Measurements from ENCODE around the gene ASTN2.
A peak's percentile ranks its signal among the peaks of the same experiment; 100 is the strongest.

ASTN2 gene

DNA sequence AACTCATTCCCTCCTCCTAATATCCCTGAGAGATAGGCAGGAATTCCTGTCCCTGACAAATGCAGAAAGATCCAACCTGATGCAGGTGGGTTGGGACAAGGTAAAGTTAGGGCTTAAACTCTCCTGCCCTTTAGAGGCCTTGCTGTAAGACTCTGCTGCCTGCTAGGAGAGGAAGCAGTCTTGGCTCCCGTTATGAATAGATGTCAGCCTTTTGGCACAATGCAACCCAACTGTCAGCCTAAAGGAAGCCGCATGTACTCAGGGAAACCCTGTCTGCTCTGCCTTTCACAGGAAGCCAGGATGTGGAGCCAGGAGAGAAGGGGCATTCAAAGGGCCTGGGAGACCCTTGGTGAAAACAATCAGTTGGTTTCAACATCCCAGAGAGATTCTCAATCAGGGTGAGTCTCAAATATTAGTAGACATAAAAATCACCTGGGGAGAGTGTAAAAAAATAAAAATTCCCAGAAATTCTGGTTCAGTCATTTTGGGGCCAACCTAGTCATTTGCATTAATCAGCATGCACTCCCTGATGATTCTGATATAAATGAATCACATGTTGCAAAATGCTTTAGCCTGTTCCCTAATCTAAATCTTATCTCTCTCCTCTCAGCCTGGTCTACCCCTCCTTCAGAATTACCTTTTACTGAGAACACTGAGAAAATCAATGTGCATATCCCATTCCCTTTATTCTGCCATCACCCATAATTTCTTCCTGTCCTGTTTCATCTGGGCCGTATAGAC, 864.0 kb downstream of the ASTN2 start:
- DNase-seq = peak in 1 of 2 donors; percentile 15

DNA sequence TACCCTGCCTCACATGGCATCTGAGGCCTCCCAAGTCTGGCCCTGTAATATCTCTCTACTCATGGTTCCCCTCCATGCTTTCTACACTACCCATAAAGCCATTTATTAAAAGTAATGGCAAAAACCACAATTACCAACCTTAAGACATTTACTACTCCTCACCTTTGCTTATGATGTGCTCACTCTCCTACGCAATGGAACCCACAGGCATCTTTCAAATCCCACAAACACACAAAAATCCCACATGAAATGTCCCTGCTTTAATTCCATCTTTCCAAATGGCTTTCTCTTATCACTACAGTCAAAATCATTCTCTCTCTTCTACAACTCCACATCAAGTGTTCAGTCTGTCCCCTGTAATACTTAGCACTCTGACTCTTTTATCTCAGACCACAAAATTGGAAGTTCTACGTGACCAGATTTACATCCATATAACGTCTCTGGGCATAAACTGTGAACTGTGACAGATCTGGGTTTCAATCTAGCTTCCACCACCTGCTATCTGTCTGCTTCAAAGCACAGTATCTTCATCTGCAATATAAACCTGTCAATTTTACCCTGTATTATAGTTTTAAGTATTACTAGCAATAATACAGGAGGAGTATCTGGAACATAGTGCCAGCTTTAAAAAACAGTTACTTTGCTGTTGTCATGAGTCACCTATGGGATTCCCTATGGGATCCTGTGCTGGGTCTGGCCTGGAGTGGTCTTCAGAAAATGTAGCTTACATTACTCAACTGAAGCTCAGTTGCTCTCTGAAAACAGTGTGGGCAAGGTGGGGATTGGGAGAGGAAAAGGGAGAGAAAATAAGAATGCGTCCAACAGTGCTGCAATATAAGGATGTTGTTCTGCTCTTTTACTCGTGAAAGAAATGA, 864.8 kb downstream of the ASTN2 start:
- DNase-seq = no peak

DNA sequence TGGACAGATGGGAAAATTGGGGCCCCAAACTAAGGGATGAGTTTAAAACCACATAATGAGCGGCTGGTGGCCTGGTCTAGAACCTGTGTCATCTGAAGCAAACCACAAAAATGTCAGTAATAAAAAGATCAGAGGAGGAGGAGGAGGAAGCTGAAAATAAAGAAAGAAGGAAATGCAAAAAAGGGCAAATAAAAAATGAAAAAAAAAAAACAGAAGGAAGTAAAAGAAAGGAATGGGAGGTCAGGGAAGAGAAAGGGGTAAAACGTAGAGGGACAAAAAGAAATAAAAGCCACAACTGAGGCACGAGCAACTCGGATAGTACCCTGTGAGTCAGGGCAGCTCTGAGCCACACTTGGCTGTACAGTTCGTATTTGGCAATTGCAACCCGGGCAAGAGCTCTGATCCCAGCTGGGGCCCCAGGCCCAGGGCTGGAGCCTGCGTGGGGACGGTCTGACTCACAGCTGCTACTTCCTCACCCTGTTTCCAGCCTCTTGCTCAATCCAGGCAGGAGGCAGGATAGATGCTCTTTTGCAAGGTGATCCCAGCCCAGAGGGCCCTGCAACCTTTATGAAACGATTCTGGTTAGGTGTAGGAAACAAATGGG, 865.7 kb downstream of the ASTN2 start:
- DNase-seq = peak; percentile 89 to 93

DNA sequence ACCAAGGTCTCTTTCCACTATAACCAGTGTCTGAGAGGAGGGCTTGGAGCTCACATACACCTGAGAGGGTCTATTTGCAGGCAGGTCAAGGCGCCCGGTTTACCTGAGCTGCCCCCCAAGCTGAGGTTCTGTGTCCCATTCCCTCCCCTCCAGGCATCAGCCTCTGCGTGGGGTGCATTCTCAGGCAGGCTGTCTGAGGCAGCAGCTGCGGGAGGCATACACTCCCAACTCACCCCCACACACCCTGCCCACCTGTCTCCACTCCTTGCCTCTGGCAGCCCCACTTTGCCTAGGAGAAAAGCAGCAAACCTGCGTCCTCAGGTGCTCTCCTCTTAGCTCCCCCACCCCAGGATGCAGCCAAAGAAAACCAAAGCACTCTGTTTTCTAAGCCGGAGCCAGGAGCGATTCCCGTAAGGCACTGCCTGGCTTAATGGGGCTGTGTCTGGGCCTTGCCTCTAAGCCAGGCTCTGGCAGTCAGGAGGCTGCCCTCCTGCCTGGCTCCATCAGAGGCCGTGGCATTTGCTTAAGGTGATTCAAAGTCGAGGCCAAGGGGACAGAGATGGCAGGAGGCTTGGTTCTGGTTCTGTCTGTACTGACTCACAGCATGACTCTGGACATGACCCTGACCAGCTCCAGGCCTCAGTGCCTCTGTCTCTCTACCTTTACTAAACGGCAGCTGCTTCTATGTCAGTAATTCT, 867.0 kb downstream of the ASTN2 start:
- DNase-seq = no peak

DNA sequence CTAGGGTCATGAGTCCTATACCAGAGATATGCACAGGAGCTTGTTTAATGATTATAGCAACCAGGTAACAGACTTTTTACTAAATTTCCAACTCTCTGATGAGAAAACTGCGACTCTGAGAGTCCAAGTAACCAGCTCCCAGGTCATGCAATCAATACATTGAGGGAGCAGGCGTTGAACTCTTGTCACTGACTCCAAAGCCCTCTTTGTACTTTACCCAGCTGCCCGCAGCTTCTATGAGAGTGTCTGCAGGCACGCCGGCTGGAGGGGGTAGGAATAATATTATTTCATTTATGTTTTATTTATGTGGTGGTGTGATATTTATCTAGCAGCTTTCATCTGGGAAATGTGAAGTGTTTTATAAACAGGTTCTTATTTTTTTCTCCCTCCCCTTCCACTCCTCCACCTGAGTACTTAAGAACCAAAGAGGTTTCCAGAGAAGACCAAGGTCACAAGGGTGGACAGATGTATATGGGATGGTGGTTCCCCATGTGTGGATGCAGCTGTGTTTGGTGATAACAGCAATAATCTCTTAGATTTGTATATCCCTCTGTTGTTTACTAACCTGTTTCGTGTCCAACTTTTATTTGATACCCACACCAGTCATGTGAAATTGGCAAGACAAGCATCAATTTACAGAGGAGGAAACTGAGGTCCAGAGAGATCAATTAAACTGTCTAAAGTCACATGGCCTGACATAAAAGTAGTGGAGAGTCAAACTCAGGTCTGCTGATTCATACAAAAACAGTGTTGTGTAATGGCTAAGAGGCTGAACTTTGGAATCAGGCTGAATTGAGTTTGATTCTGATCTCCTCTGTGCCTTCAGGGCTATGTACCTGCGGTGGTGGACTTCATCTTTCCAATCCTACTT, 867.9 kb downstream of the ASTN2 start:
- no peak for DNase-seq

DNA sequence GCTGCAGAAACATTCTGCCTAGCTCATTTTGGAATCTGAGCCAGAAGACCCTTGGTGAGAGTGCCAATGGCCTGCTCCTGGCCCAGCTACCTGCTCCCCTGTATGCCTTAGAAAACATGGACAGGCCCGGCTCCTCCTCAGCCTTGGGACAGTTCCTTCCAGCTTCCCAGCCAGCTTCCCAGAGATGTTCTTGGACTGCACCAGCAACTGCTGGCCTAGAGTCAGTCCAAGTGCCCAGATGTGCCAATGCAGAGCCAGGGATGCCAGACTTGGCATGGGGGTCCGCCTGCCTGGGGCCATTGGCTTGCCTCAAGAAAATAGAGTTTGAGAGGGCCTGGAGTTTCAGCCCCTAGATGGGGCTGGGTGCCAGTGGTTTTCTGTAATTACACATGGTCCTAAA, 870.0 kb downstream of the ASTN2 start:
- DNase-seq = no peak

DNA sequence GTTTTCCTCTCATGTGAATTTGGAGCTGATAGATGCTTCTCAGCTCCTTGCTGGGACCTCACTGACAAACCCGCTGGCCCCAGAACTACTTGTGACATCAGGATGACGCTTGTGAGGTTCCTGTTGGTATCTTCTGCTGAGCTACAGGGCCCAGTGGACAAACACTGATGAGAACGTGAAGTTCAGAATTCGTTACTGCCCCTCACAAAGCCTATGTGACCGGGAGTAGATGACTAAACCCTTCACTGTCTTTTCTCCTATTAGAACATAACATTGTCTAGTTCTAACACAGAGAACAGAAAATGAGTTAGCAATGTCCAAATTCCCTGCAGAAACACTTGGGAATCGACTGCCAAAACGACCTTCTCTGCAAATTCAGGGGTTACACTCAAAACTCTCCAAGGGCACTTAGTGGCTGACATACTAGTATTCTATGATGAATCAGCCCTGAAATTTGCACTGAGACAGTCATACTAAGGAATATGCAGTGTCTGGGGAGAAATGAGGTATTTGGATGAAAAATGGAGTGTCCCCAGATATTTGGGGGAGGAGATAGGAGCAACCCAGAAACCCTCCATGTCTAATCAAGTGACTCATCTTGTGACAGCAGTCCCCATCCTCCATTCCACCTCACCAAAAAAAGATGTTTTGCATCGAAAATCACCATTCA, 871.0 kb downstream of the ASTN2 start:
- DNase-seq = no peak

DNA sequence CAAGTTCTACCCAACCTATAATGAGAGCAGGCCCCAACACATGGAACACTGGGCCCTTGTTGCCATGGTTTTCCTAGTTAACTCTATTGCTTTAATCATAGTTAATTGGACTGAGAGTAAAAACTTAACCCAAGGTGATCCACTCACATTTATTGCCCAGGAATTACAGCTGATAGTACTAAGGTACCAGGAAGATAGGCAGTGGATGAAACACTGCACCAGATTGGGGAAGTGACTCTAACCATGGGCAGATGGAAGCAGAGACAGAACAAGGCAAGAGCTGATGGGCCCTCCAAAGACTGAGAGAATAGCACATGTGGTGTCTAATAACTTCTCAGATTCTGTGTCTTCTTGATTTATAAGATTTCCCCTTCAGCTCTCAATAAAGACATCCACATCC, 873.5 kb downstream of the ASTN2 start:
- DNase-seq = no peak

DNA sequence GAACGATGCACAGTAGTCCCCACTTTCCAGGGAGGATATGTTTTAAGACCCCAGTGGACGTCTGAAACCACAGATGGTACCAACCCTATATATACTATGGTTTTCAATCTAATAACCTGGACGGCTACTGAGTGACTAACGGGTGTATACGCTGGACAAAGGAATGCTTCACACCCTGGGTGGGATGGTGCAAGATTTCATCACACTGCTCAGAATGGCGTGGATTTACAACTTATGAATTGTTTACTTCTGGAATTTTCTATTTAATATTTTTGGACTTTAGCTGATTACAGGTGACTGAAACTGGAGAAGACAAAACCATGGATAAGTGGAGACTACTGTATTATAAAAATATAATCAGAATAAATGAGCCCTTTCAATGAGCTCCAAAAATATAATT, 875.3 kb downstream of the ASTN2 start:
- DNase-seq = no peak

DNA sequence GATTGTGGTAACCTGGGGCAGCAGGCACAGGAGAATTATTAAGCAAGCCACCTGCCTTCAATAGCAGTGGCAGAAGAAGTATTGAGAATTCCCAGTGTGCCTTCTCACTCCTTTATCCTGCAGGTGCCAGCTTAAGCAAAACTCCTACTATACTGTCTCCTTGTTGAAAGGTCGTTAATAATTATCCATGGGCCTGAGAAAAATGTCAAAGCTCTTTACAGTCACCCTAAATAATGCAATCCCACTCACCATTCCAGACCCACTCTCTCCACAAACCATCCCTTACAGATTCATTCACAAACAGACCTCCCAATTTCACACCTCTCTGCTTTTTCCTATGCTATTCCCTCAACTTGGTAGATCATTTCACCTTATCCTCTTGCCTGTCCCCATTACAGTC, 889.2 kb downstream of the ASTN2 start:
- no peak for DNase-seq

DNA sequence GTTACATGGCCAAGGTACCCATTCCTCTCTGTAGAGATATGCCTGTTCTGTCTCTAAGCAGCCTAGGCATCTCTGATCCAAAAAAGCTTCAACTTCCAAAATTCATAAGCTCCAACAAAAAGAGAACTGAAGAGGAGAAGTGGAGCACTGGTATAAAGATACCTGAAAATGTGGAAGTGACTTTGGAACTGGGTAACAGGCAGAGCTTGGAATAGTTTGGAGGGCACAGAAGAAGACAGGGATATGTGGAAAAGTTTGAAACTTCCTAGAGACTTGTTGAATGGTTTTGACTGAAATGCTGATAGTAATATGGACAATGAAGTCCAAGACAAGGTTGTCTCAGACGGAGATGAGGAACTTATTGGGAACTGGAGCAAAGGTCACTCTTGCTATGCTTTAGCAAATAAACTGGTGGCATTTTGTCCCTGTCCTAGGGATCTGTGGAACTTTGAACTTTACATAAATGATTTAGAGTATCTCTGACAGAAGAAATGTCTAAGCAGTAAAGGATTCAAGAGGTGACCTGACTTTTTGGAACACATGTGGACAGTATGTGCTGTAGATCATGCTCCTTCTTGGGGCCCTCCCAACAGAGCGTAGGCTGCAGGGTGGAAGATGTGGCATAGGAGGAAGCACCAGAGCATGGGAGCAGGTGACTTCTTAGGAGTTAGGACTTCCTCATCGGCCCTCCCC, 889.9 kb downstream of the ASTN2 start:
- DNase-seq = no peak

DNA sequence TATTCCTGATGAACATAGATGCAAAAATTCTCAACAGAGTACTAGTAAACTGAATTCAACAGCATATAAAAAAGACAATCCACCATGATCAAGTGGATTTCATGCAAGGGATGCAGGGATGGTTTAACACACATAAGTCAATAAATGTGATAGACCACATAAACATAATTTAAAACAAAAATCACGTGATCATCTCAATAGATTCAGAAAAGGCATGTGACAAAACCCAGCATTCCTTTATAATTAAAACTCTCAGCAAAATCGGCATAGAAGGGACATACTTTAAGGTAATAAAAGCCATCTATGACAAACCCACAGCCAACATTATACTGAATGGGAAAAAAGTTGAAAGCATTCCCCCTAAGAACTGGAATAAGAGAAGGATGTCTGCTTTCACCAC, 894.6 kb downstream of the ASTN2 start:
- DNase-seq = no peak

DNA sequence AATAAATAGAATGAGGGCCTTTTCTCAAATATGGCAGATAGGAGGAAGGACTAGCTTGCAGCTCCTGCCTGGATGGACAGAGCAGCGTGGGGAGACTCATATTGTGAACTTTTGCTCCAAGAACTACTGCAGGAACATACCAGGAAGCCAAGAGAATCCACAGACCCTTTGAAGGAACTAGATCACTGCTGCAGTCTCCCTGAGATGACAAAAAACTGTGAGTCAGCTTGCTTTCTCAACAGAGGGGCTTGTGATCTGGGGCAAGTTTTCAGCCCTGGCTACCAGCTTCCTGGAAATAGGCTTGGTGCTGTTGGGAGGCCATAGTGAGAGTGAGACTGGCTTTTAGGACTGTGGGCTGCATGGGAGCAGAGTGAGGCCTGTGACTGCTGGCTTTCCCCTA, 898.4 kb downstream of the ASTN2 start:
- DNase-seq = no peak

DNA sequence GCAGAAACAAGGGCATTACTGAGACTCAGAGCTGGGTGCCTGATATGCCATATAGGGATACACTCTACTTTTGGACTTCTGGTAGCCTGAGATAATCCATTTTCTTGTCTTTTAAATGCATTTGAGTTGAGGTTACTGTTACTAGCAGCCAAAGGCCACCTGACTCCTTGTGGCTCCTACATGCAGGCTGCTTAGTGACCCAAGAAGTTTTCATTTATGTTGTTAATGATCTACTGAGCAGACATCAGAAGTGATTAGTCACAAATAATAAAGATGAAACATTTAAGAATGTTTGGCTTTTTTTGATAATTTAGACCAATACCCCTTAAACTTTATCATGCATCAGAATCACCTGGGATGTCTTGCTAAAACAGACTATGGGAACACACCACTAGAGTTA, 899.3 kb downstream of the ASTN2 start:
- DNase-seq = no peak

DNA sequence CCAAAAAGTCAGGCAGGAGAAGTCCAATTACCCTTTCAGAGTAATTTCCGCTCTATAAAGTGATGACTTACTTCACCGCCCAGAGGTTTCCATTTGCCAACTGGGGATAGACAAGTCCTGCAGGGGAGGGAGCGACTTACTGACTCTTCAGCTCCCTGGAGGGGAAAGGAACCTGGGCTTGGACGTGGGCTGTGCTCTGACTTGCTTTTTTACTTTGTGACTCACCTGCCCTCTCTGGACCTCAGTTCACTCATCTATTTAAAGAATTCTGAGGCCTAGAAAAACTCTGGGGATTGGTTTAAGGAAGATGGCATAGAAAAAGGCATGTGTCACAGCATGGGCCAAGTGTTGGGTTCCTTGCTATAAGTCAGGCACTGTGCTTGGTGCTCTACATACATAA, 908.2 kb downstream of the ASTN2 start:
- DNase-seq = no peak

DNA sequence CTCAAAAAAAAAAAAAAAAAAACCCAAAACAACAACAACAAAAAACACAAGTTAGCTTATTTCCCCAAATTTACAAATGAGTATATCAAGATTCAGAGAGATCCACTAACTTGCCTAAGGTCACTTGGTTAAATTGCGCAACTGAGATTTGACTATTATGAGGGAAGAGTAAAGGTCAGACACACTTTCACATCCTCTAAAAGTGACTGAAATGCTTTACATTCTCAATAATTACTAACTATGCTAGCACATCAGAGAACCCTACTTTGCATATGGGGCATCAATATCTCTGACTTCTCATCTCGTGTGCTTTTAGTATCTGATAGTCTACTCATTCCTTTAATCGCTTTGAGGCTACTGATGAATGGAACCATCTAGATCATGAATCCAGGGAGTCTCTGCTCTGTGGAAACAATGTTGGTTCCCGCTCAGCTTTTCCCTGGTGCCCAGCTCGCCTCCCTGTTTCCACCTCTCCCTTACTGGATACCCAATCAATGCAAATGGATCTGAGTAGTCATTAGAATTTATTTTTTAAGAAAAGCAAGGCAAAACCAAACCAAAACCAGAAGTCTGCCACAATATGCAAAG, 909.9 kb downstream of the ASTN2 start:
- DNase-seq = peak; percentile 59 to 77

DNA sequence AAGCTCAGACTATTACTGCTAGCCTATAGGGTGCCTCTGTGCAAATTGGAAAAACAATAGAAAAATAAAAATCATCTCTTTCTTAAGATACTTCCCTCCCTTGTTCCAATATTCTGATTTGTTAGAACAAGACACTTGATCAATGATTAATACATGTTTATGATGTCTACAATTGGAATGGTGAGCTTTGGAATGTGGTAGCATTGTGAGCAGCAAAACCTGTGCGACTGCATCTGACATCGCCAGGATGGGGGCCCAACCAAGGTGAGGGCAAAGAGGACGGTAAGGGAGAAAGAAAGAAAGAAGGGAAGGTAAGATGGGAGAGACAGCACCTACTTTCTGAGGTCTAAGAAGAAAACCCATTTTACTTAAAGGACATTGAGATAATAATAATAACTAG, 910.8 kb downstream of the ASTN2 start:
- no peak for DNase-seq

DNA sequence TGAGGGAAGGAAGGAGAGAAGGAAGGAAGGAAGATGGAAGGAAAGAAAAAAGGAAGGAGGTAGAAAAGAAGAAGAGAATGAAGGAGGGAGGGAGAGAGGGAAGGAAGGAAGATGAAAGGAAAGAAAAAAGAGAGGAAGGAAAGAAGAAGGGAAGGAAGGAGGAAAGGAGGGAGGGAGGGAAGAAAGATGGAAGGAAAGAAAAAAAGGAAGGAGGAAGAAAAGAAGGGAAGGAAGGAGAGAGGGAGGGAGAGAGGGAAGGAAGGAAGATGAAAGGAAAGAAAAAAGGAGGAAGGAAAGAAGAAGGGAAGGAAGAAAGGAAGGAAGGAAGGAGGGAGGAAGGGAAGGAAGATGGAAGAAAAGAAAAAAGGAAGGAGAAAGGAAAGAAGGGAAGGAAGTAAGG, 912.1 kb downstream of the ASTN2 start:
- DNase-seq = no peak

DNA sequence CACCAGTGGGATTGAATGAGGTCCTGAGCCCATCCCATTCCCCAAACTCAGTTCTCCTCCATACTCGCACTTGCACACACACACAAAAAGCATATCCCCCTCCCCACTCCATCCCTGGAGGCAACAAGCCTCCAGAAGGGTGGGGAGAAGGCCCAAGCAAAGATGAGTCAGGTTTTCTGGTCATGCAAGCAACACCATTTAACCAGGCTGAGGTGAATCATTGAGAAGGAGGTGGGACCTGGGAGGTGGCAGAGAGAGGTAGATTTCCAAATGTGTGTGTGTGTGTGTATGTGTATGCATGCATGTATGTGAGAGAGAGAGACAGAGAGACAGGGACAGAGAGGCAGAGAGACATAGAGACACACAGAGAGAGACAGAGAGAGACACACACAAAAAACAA, 913.0 kb downstream of the ASTN2 start:
- no peak for DNase-seq
